ENCODE data around the gene ELN. TPM values are rescaled to one million over a fixed set of nuclear protein-coding genes. Genes with fewer than 3 reads are reported as not detected.

ELN gene
- total and polyA plus RNA-seq, 9 of the 15 experiments (the other 6 are each of a cell fraction or from before 2014, with no cell fraction given) = 0.20 TPM; not detected in 8

GRCh38 chr7:74021546-74022320, 6.2 kb upstream of the ELN start:
- Histone ChIP-seq H3K36me3 (ENCODE audit: control insufficient read depth, insufficient read depth, low read length) (no peaks in the 10 kb centered on the region), H3K4me3 (no peak overlapping the region), H3K79me2 (ENCODE audit: control insufficient read depth, insufficient read depth, low read length) (no peaks in the 10 kb centered on the region), H3K4me1 (replicated peaks in 1 of 2; ENCODE audit: control insufficient read depth in 2 of 2, insufficient read depth in 2 of 2, low read length in 2 of 2) (peaks cover 0 to 9% of the 10 kb centered on the region in 2 experiments; a peak in 1 of 5 replicates), H3K9me1 (ENCODE audit: control insufficient read depth, insufficient read depth, low read length) (no peaks in the 10 kb centered on the region), H3K27ac (ENCODE audit: extremely low read depth, low read depth, low read length) (no peak overlapping the region), H3K27me3 (ENCODE audit: control insufficient read depth in 2 of 2, insufficient read depth in 2 of 2, low read length in 2 of 2) (peaks cover 52 to 88% of the 10 kb centered on the region in 2 experiments), H3K4me2 (ENCODE audit: insufficient read depth, low read length) (no peak overlapping the region), H3K9me3 (replicated peaks; ENCODE audit: control insufficient read depth, insufficient read depth, low read depth, low read length) (no peaks in the 10 kb centered on the region), H4K20me1 (replicated peaks; ENCODE audit: control insufficient read depth, insufficient read depth, low read length) (peaks cover 21% of the 10 kb centered on the region), H3K9ac (ENCODE audit: insufficient read depth in 1 of 2, low read depth in 2 of 2, low read length in 2 of 2) (no peak overlapping the region), H2AFZ (ENCODE audit: low read depth, low read length) (no peak overlapping the region)
- intact Hi-C loops (cut with micrococcal nuclease) (no loop called here), in situ Hi-C loops (cut with MboI) (loop anchor here (5.0 kb wide), 1 partner anchor 139 kb away; no protein-coding TSS in a partner anchor)
- FAIRE-seq (no peak), ATAC-seq (no peak), DNase-seq (ENCODE audit: extremely low read depth in 1 of 4, low spot score in 3 of 4) (peak in 1 of 4 experiments; percentile 19)
- no peak for TF ChIP-seq ZEB2 (IDR thresholded peaks at IDR 0.05)
- TF ChIP-seq ZFP36 (IDR thresholded peaks at IDR 0.05; ENCODE audit: low read depth, low read length, partially characterized antibody) = peak; percentile 94
- no peak for TF ChIP-seq RFX1 (IDR thresholded peaks at IDR 0.05)
- ChIA-PET POLR2A (interaction anchor here (0.6 to 1.0 kb wide), 2 partner anchors 38 to 367 kb away, joined by 3 to 4 read pairs; no protein-coding TSS in a partner anchor), CTCF (ENCODE audit: low intra/inter-chr PET ratio) (no interaction called here)
- 1% methylated on average over 24 of the region's 26 CpGs for WGBS (ENCODE audit: insufficient coverage, low coverage, missing lambda C conversion rate)
- no TSS peak for BruUV-seq (replicated peaks)

DNA sequence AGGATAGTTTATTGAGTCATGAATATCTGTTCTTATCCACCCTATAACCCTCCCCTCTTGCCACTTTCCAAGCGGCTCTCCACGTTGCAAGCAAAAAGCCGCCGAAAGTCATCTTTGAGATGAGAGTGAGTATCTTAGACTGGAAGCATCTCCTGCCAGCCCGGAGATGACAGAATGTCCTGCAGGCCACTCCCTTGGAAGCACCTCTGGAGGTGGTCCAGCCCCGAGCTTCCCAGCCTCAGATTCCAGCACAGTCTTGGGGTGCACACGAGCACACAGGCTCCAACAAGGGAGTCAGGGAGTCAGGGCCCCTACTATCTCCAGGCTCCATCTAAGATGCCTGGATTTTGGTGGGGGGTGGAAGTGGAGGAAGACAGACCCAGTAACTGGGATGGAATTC, 5.5 kb upstream of the ELN start:
- H3K4me1 ChIP-seq (replicated peaks in 1 of 2; ENCODE audit: control insufficient read depth in 2 of 2, insufficient read depth in 2 of 2, low read length in 2 of 2) = peaks cover 0 to 16% of the 10 kb centered on the region in 2 experiments; a peak in 1 of 5 replicates
- ChIA-PET POLR2A (interaction anchor here (0.6 to 1.0 kb wide), 2 partner anchors 37 to 366 kb away, joined by 3 to 4 read pairs; no protein-coding TSS in a partner anchor), CTCF (ENCODE audit: low intra/inter-chr PET ratio) (no interaction called here)
- H3K36me3 ChIP-seq (ENCODE audit: control insufficient read depth, insufficient read depth, low read length) = no peaks in the 10 kb centered on the region
- intact Hi-C loops (cut with micrococcal nuclease) = no loop called here
- no peak overlapping the region for H3K27ac ChIP-seq (ENCODE audit: extremely low read depth, low read depth, low read length)
- TF ChIP-seq NCOA2 (IDR thresholded peaks at IDR 0.05; ENCODE audit: partially characterized antibody in 2 of 2) = no peak
- TF ChIP-seq ZNF277 (CRISPR knock-in tag; IDR thresholded peaks at IDR 0.05; ENCODE audit: borderline replicate concordance) = no peak
- no peak for TF ChIP-seq FOXP4 (CRISPR knock-in tag; IDR thresholded peaks at IDR 0.05; ENCODE audit: borderline replicate concordance)
- no peak for TF ChIP-seq TAF9B (IDR thresholded peaks at IDR 0.05; ENCODE audit: partially characterized antibody)
- TF ChIP-seq ZNF707 (CRISPR knock-in tag; conservative IDR thresholded peaks at IDR 0.05) = no peak
- no peak for TF ChIP-seq CCAR2 (IDR thresholded peaks at IDR 0.05; ENCODE audit: low read depth, low read length)
- TF ChIP-seq POLR2H (tag; IDR thresholded peaks at IDR 0.05; ENCODE audit: low read depth) = no peak
- no peak for TF ChIP-seq MEF2A (IDR thresholded peaks at IDR 0.05; ENCODE audit: control insufficient read depth, low read depth, low read length)
- H3K9ac ChIP-seq (ENCODE audit: insufficient read depth in 1 of 2, low read depth in 2 of 2, low read length in 2 of 2) = no peak overlapping the region
- no peak overlapping the region for H2AFZ ChIP-seq (ENCODE audit: low read depth, low read length)
- BruUV-seq (replicated peaks) = no TSS peak
- no peaks in the 10 kb centered on the region for H3K9me1 ChIP-seq (ENCODE audit: control insufficient read depth, insufficient read depth, low read length)
- H3K27me3 ChIP-seq (ENCODE audit: control insufficient read depth in 2 of 2, insufficient read depth in 2 of 2, low read length in 2 of 2) = peaks cover 52 to 84% of the 10 kb centered on the region in 2 experiments
- no peaks in the 10 kb centered on the region for H3K79me2 ChIP-seq (ENCODE audit: control insufficient read depth, insufficient read depth, low read length)
- H4K20me1 ChIP-seq (replicated peaks; ENCODE audit: control insufficient read depth, insufficient read depth, low read length) = peaks cover 24% of the 10 kb centered on the region
- 4% methylated on average over 7 of the region's 7 CpGs for WGBS (ENCODE audit: insufficient coverage, low coverage, missing lambda C conversion rate)
- in situ Hi-C loops (cut with MboI) = loop anchor here (5.0 kb wide), 1 partner anchor 140 kb away; no protein-coding TSS in a partner anchor
- FAIRE-seq = no peak
- H3K4me3 ChIP-seq = no peak overlapping the region
- no peak for DNase-seq (ENCODE audit: extremely low read depth in 1 of 4, low spot score in 3 of 4)
- no peaks in the 10 kb centered on the region for H3K9me3 ChIP-seq (replicated peaks; ENCODE audit: control insufficient read depth, insufficient read depth, low read depth, low read length)
- H3K4me2 ChIP-seq (ENCODE audit: insufficient read depth, low read length) = no peak overlapping the region
- no peak for ATAC-seq
